CD14-positive monocyte (primary cell): ENCODE measurements around the gene HNRNPLL. TPM values are rescaled to one million over a fixed set of nuclear protein-coding genes. Genes with fewer than 3 reads are reported as not detected.

Source experiments
- DNase-seq, 3 donors: peaks; one replicate each; pipeline ENCODE4 v3.0.0-alpha.2; 2011 to 2022
- H2AFZ ChIP-seq: 2 replicates; pipeline ENCODE4 v1.6.0; 2012; ENCODE audit warnings: mild to moderate bottlenecking, low read depth, low read length, inconsistent platforms; ENCODE audit not compliant: insufficient read depth, poor library complexity, severe bottlenecking
- H3K27ac ChIP-seq, 2 donors: 1 replicate in 1 of 2; 2 replicates in 1 of 2; pipeline ENCODE4 v1.5.1; 2012 to 2013; ENCODE audit warnings: low read length in 2 of 2, control low read depth in 1 of 2, inconsistent platforms in 1 of 2, low read depth in 1 of 2, mild to moderate bottlenecking in 1 of 2
- H3K27me3 ChIP-seq, 2 donors: one replicate each; pipeline versions ENCODE4 v1.6.0 to v1.6.1; 2011 to 2013; ENCODE audit warnings: low read length in 2 of 2; ENCODE audit not compliant: control insufficient read depth in 2 of 2, insufficient read depth in 2 of 2
- H3K36me3 ChIP-seq, 2 donors: replicated peaks in 1 of 2; 1 replicate in 1 of 2; 2 replicates in 1 of 2; pipeline versions ENCODE4 v1.5.1 to v1.6.1; 2012 to 2013; ENCODE audit warnings: low read length in 2 of 2, control low read depth in 1 of 2, inconsistent platforms in 1 of 2, mild to moderate bottlenecking in 1 of 2; ENCODE audit not compliant: insufficient read depth in 2 of 2, control insufficient read depth in 1 of 2
- H3K4me1 ChIP-seq, 2 donors: 1 replicate in 1 of 2; 2 replicates in 1 of 2; pipeline versions ENCODE4 v1.5.1 to v1.6.1; 2012 to 2013; ENCODE audit warnings: low read length in 2 of 2, control low read depth in 1 of 2, inconsistent platforms in 1 of 2, mild to moderate bottlenecking in 1 of 2, moderate library complexity in 1 of 2; ENCODE audit not compliant: insufficient read depth in 2 of 2, control insufficient read depth in 1 of 2
- H3K4me2 ChIP-seq: replicated peaks from 2 replicates; pipeline ENCODE3; 2012; ENCODE audit warnings: low read length, moderate library complexity, mild to moderate bottlenecking; ENCODE audit not compliant: poor library complexity, severe bottlenecking; ENCODE audit errors: extremely low read depth
- H3K4me3 ChIP-seq, 3 experiments: fragments of 200-600 bp in 1 of 3; sonication (generic) in 1 of 3; replicated peaks in 1 of 3; 1 replicate in 2 of 3; 2 replicates in 1 of 3; pipeline ENCODE4 v1.5.1; 2011 to 2013; ENCODE audit warnings: low read length in 3 of 3, mild to moderate bottlenecking in 3 of 3, control low read depth in 2 of 3, low read depth in 2 of 3, inconsistent platforms in 1 of 3, moderate library complexity in 1 of 3
- H3K79me2 ChIP-seq: 2 replicates; pipeline ENCODE4 v1.6.0; 2012; ENCODE audit warnings: mild to moderate bottlenecking, control low read depth, inconsistent platforms, low read length, moderate library complexity; ENCODE audit not compliant: insufficient read depth
- H3K9ac ChIP-seq: 2 replicates; pipeline ENCODE4 v1.6.0; 2017; ENCODE audit warnings: low read length, mild to moderate bottlenecking; ENCODE audit not compliant: insufficient read depth, poor library complexity, severe bottlenecking
- H3K9me3 ChIP-seq, 2 donors: replicated peaks in 1 of 2; 1 replicate in 1 of 2; 2 replicates in 1 of 2; pipeline versions ENCODE4 v1.5.1 to v1.6.1; 2012 to 2013; ENCODE audit warnings: low read length in 2 of 2, control low read depth in 1 of 2; ENCODE audit not compliant: control insufficient read depth in 1 of 2, insufficient read depth in 1 of 2
- H4K20me1 ChIP-seq: 2 replicates; pipeline ENCODE4 v1.6.0; 2012; ENCODE audit warnings: mild to moderate bottlenecking, low read length, control low read depth, moderate library complexity; ENCODE audit not compliant: insufficient read depth
- H3K27ac Mint-ChIP-seq, 7 donors: one replicate each; pipeline ENCODE4 v1.8.0; 2020; ENCODE audit warnings: mild to moderate bottlenecking in 7 of 7, mixed read lengths in 7 of 7, moderate library complexity in 6 of 7, inconsistent platforms in 2 of 7
- H3K27me3 Mint-ChIP-seq, 3 donors: one replicate each; pipeline ENCODE4 v1.8.0; 2021 to 2022; ENCODE audit warnings: low read depth in 3 of 3, mild to moderate bottlenecking in 3 of 3, mixed read lengths in 3 of 3, moderate library complexity in 3 of 3, inconsistent platforms in 1 of 3
- H3K36me3 Mint-ChIP-seq, 2 donors: one replicate each; pipeline ENCODE4 v1.8.0; 2020; ENCODE audit warnings: mixed read lengths in 2 of 2, inconsistent platforms in 1 of 2, mild to moderate bottlenecking in 1 of 2
- H3K4me1 Mint-ChIP-seq: one replicate; pipeline ENCODE4 v1.8.0; 2020; ENCODE audit warnings: mild to moderate bottlenecking, mixed read lengths
- H3K4me3 Mint-ChIP-seq, 2 donors: one replicate each; pipeline ENCODE4 v1.8.0; 2020; ENCODE audit warnings: mild to moderate bottlenecking in 2 of 2, mixed read lengths in 2 of 2, moderate library complexity in 1 of 2
- H3K9me3 Mint-ChIP-seq, 7 donors: one replicate each; pipeline ENCODE4 v1.8.0; 2020 to 2022; ENCODE audit warnings: mixed read lengths in 7 of 7, mild to moderate bottlenecking in 6 of 7, moderate library complexity in 6 of 7, inconsistent platforms in 2 of 7
- CTCF ChIP-seq: fragments of 200-600 bp; IDR thresholded peaks from one replicate; pipeline ENCODE4 v1.8.0; 2022; ENCODE audit warnings: antibody characterized with exemption, mild to moderate bottlenecking
- WGBS: methylation state at CpG from one replicate; pipeline ENCODE4 v1.1.5; 2013; ENCODE audit warnings: missing lambda C conversion rate; ENCODE audit not compliant: insufficient coverage; 5-methylcytosine and 5-hydroxymethylcytosine counted together
- intact Hi-C, 2 donors: fragments of 100-400 bp; cut with micrococcal nuclease; formaldehyde crosslinking; loops; one replicate each; pipeline versions ENCODE4 v1.15.0 to v1.15.1; 2023
- polyA plus RNA-seq, 3 donors: library from polyadenylated mRNA; depleted of rRNA in 1 of 3; unstranded in 2 of 3; stranded (reverse) in 1 of 3; fragments of 300-500 nt in 2 of 3; fragments of >200 nt in 1 of 3; fragmentation: Illumina TruSeq in 2 of 3; gene quantifications; 1 replicate in 2 of 3; 2 replicates in 1 of 3; pipeline ENCODE4 v1.2.3, GENCODE V29; 2012 to 2021

The HNRNPLL gene
- polyA plus RNA-seq, 3 donors = 12.4 to 16.8 (median 13.8) TPM

- H3K9ac ChIP-seq = no peak overlapping the region
These were observed 3.8 kb downstream of the HNRNPLL start for GRCh38 chr2:38598991-38599295.

GRCh38 chr2:38598200-38598990 is 4.3 kb downstream of the HNRNPLL start:
- WGBS = 95% methylated on average over 2 of the region's 5 CpGs
- peaks cover 67% of the 10 kb centered on the region for H4K20me1 ChIP-seq
- no peaks in the 10 kb centered on the region for H3K36me3 ChIP-seq
- no peak overlapping the region for H3K27ac ChIP-seq
- intact Hi-C loops = no loop called here
- no peak overlapping the region for H3K4me3 ChIP-seq
- H3K4me1 ChIP-seq = peaks cover 56 to 87% of the 10 kb centered on the region in 2 donors
- Mint-ChIP-seq H3K4me3 (peak overlapping the region in 1 of 2 donors; percentile 24), H3K9me3 (no peaks in the 10 kb centered on the region), H3K4me1 (peaks cover 71% of the 10 kb centered on the region), H3K27me3 (peaks cover 0 to 3% (median 1%) of the 10 kb centered on the region in 3 donors), H3K27ac (peak overlapping the region in 1 of 7 donors; percentile 12), H3K36me3 (peaks cover 0 to 7% of the 10 kb centered on the region in 2 donors)
- no peak overlapping the region for H2AFZ ChIP-seq
- TF ChIP-seq CTCF = no peak
- no peak overlapping the region for H3K4me2 ChIP-seq
- no peaks in the 10 kb centered on the region for H3K9me3 ChIP-seq
- H3K9ac ChIP-seq = no peak overlapping the region
- H3K79me2 ChIP-seq = peaks cover 95% of the 10 kb centered on the region
- no peaks in the 10 kb centered on the region for H3K27me3 ChIP-seq
- DNase-seq = no peak

More at GRCh38 chr2:38598991-38599295, 3.8 kb downstream of the HNRNPLL start:
- Mint-ChIP-seq H3K4me3 (no peak overlapping the region), H3K36me3 (peaks cover 0 to 7% of the 10 kb centered on the region in 2 donors), H3K9me3 (no peaks in the 10 kb centered on the region), H3K27me3 (peaks cover 0 to 3% (median 1%) of the 10 kb centered on the region in 3 donors), H3K4me1 (peaks cover 71% of the 10 kb centered on the region), H3K27ac (no peak overlapping the region)
- Histone ChIP-seq H3K27ac (no peak overlapping the region), H2AFZ (no peak overlapping the region), H3K36me3 (no peaks in the 10 kb centered on the region), H3K79me2 (peaks cover 90% of the 10 kb centered on the region), H3K27me3 (no peaks in the 10 kb centered on the region), H3K4me3 (no peak overlapping the region), H3K4me1 (peaks cover 57 to 87% of the 10 kb centered on the region in 2 donors), H3K9me3 (no peaks in the 10 kb centered on the region), H3K4me2 (no peak overlapping the region), H4K20me1 (peaks cover 62% of the 10 kb centered on the region)
- WGBS = 0% methylated on average over 1 of the region's 1 CpG
- intact Hi-C loops = no loop called here
- no peak for TF ChIP-seq CTCF
- no peak for DNase-seq
